ENCODE results near the gene AHNAK2.

DNA sequence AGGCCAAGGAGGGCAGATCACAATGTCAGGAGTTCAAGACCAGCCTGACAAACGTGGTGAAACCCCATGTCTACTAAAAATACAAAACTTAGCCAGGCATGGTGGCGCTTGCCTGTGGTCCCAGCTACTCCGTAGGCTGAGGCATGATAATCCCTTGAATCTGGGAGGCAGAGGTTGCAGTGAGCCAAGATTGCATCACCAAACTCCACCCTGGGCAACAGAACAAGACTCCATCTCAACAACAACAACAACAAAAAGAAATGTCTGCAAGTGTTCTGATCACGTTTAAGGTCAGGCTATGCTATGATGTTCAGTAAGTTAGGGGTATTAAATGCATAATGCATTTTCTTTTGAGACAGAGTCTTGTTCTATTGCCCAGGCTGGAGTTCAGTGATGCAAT, 60.2 kb downstream of the AHNAK2 start:
- TF ChIP-seq FOSL1 (IDR thresholded peaks at IDR 0.05; ENCODE audit: low read depth) (no peak), EZH2phosphoT487 (IDR thresholded peaks at IDR 0.05; ENCODE audit: borderline replicate concordance) (no peak), POLR2AphosphoS5 (IDR thresholded peaks at IDR 0.05; ENCODE audit: low read depth, low read length) (no peak), ATF3 (IDR thresholded peaks at IDR 0.05) (no peak)
- TF ChIP-seq, protein P1, sequence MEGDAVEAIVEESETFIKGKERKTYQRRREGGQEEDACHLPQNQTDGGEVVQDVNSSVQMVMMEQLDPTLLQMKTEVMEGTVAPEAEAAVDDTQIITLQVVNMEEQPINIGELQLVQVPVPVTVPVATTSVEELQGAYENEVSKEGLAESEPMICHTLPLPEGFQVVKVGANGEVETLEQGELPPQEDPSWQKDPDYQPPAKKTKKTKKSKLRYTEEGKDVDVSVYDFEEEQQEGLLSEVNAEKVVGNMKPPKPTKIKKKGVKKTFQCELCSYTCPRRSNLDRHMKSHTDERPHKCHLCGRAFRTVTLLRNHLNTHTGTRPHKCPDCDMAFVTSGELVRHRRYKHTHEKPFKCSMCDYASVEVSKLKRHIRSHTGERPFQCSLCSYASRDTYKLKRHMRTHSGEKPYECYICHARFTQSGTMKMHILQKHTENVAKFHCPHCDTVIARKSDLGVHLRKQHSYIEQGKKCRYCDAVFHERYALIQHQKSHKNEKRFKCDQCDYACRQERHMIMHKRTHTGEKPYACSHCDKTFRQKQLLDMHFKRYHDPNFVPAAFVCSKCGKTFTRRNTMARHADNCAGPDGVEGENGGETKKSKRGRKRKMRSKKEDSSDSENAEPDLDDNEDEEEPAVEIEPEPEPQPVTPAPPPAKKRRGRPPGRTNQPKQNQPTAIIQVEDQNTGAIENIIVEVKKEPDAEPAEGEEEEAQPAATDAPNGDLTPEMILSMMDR (IDR thresholded peaks at IDR 0.05 in 2 of 3, conservative IDR thresholded peaks at IDR 0.05 in 1 of 3; ENCODE audit: borderline replicate concordance in 1 of 3, insufficient read depth in 1 of 3, low read depth in 2 of 3, low read length in 2 of 3), result no peak
- TF ChIP-seq, protein P2, sequence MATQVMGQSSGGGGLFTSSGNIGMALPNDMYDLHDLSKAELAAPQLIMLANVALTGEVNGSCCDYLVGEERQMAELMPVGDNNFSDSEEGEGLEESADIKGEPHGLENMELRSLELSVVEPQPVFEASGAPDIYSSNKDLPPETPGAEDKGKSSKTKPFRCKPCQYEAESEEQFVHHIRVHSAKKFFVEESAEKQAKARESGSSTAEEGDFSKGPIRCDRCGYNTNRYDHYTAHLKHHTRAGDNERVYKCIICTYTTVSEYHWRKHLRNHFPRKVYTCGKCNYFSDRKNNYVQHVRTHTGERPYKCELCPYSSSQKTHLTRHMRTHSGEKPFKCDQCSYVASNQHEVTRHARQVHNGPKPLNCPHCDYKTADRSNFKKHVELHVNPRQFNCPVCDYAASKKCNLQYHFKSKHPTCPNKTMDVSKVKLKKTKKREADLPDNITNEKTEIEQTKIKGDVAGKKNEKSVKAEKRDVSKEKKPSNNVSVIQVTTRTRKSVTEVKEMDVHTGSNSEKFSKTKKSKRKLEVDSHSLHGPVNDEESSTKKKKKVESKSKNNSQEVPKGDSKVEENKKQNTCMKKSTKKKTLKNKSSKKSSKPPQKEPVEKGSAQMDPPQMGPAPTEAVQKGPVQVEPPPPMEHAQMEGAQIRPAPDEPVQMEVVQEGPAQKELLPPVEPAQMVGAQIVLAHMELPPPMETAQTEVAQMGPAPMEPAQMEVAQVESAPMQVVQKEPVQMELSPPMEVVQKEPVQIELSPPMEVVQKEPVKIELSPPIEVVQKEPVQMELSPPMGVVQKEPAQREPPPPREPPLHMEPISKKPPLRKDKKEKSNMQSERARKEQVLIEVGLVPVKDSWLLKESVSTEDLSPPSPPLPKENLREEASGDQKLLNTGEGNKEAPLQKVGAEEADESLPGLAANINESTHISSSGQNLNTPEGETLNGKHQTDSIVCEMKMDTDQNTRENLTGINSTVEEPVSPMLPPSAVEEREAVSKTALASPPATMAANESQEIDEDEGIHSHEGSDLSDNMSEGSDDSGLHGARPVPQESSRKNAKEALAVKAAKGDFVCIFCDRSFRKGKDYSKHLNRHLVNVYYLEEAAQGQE (IDR thresholded peaks at IDR 0.05; ENCODE audit: low read depth), result no peak

All from HCT116 (cell line).